Hepatocyte (in vitro differentiated cells): Measurements from ENCODE around the gene PCNX3.

Experiments
- CTCF ChIP-seq: fragments of 200-600 bp; sonication (generic); IDR thresholded peaks from 2 replicates; pipeline ENCODE4 v1.5.1; 2016; ENCODE audit warnings: antibody characterized with exemption, mild to moderate bottlenecking; ENCODE audit not compliant: poor library complexity
- EZH2 ChIP-seq: fragments of 200-600 bp; sonication (generic); IDR thresholded peaks from 2 replicates; pipeline ENCODE4 v1.6.1; 2016; ENCODE audit warnings: antibody characterized with exemption, mild to moderate bottlenecking, borderline replicate concordance
- EZH2phosphoT487 ChIP-seq: fragments of 200-600 bp; sonication (generic); IDR thresholded peaks from one replicate; pipeline ENCODE4 v1.6.1; 2018; ENCODE audit warnings: antibody characterized with exemption, mild to moderate bottlenecking, low read depth, moderate library complexity; ENCODE audit not compliant: unreplicated experiment, severe bottlenecking

DNA sequence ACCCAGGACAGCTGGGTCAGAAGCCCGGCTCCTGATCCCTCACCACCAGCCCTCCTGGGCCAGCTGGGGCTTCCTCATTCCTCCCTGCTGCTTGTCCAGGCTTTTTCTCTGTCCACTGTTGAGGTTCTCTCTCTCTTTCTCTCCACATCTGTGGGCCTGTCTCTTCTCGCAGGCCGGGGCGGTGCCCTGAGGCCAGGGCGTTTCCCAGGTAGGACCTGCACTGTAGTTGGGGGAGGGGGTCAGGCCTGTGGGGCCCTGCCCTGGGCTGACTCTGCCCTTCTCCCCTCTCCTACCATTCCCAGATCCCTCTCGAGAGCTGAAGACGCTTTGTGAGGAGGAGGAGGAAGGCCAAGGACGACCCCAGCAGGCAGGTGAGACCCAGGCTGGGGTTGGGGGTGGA, 34.8 kb upstream of the PCNX3 start:
- TF ChIP-seq CTCF (no peak), EZH2 (no peak), EZH2phosphoT487 (no peak)
